ENCODE results near the gene PRRX2.

PRRX2 gene

GRCh38 chr9:129637102-129637501, 28.3 kb upstream of the PRRX2 start:
- DNase-seq (ENCODE audit: low read depth): no peak

GRCh38 chr9:129637673-129638439, 27.6 kb upstream of the PRRX2 start:
- no peak for DNase-seq (ENCODE audit: low read depth)

GRCh38 chr9:129639034-129639630, 26.3 kb upstream of the PRRX2 start:
- no peak for DNase-seq (ENCODE audit: low read depth)

GRCh38 chr9:129639756-129640085, 25.7 kb upstream of the PRRX2 start:
- DNase-seq (ENCODE audit: low read depth): no peak

- DNase-seq (ENCODE audit: low read depth): no peak
Observed at GRCh38 chr9:129640086-129640870, 25.2 kb upstream of the PRRX2 start.

GRCh38 chr9:129640871-129641749, 24.3 kb upstream of the PRRX2 start:
- DNase-seq (ENCODE audit: low read depth): no peak

GRCh38 chr9:129641750-129642585, 23.5 kb upstream of the PRRX2 start, which contains the start of gene ASB6:
Gene ASB6, minus strand, starts transcription at chr9:129642151. Its CDS starts 152 bp downstream, at chr9:129641999.
- DNase-seq (ENCODE audit: low read depth): peak; percentile 97

- no peak for DNase-seq (ENCODE audit: low read depth)
Observed at GRCh38 chr9:129643706-129644105, 21.7 kb upstream of the PRRX2 start.

- no peak for DNase-seq (ENCODE audit: low read depth)
Observed at GRCh38 chr9:129644365-129644764, 21.1 kb upstream of the PRRX2 start.

GRCh38 chr9:129644902-129645301, 20.5 kb upstream of the PRRX2 start:
- DNase-seq (ENCODE audit: low read depth): no peak

- no peak for DNase-seq (ENCODE audit: low read depth)
Observed at GRCh38 chr9:129646252-129646651, 19.2 kb upstream of the PRRX2 start.

- DNase-seq (ENCODE audit: low read depth): no peak
Observed at GRCh38 chr9:129646654-129647053, 18.8 kb upstream of the PRRX2 start.

GRCh38 chr9:129647635-129648034, 17.8 kb upstream of the PRRX2 start:
- no peak for DNase-seq (ENCODE audit: low read depth)

GRCh38 chr9:129648092-129648763, 17.2 kb upstream of the PRRX2 start:
- DNase-seq (ENCODE audit: low read depth): no peak

GRCh38 chr9:129648764-129649115, 16.7 kb upstream of the PRRX2 start:
- no peak for DNase-seq (ENCODE audit: low read depth)

- no peak for DNase-seq (ENCODE audit: low read depth)
Observed at GRCh38 chr9:129649726-129650679, 15.4 kb upstream of the PRRX2 start.

GRCh38 chr9:129650680-129651235, 14.7 kb upstream of the PRRX2 start:
- no peak for DNase-seq (ENCODE audit: low read depth)

- DNase-seq (ENCODE audit: low read depth): no peak
Observed at GRCh38 chr9:129653823-129654553, 11.5 kb upstream of the PRRX2 start.

All from stimulated activated CD8-positive, alpha-beta memory T cell treated with anti-CD3 and anti-CD28 coated beads, Interleukin-7, amount 100 ng/mL, for 24 hours (primary cell).